GM19395 (cell line): ENCODE measurements around the gene MSGN1.
"Not testable (repeated sequence)": the region's sequence is repeated elsewhere in the genome, so short reads cannot be mapped to it uniquely, and the experiment has no call there.

Source experiments
- ATAC-seq: cut with Tn5 transposase; IDR thresholded peaks from one replicate; pipeline ENCODE4 v1.9.1; 2021; ENCODE audit warnings: mild to moderate bottlenecking, moderate library complexity; ENCODE audit not compliant: unreplicated experiment

The MSGN1 gene

GRCh38 chr2:17805166-17805565 lies 11.1 kb upstream of the MSGN1 start:
- ATAC-seq = no peak

DNA sequence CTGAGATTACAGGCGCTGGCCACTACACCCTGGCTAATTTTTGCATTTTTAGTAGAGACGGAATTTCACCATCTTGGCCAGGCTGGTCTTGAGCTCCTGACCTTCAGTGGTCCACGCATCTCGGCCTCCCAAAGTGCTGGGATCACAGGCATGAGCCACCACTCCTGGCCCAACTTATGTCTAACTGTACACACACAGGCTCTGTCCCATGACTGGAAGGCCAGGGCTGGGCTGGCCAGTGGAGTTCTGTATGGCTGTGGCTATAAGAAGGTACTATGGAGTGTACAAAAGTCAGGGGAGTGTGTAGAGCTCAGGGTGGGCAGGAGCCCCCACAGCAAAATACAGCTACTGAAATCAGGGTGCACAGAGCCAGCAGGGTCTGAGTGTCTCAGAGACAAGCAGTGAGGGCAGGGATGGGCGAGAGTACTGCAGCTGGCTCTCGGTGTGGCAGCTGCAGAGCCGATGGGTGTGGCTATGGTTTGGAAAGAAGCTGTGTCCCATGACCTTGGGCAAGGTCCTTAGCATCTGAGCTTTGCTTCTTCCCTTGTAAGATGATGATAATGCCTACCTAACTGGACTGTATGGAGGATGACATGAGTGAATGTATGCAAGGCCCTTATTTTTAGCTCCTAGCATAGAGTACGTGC lies 10.4 kb upstream of the MSGN1 start:
- no peak for ATAC-seq

DNA sequence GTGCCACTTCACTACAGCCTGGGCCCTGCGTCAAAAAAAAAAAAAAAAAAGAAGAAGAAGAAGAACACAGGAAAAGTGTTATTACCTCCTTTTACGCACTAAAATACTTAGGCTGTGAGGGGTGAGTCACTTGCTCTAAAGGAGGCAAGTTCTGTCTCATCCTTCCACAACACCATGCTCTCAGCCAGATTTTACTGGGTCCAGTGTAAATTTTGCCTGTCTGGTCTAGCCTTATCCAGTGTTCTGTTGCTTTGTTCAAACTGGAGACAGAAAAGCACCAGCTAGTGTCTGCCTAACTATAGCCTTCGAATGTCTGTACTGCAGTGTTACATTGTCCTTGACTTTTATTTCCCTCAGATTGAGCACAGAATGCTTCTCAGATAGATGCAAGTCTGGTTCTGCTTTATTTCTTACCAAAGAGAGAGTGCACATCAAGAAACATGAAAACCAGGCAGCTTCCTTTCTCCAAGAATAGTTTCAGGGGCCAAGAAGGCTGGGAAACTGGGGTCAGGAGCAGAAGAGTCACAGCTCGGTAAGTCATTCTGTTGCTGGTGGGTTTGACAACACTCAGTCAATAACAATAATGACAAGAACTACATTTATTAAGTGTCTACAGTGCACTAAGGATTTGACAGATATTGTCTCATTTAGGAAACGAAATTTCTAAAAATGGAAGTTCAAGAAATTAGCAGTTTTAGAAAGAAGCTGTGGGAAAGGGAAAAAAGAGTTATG lies 3.1 kb upstream of the MSGN1 start:
- ATAC-seq = peak; percentile 57

GRCh38 chr2:17813742-17814473 lies 2.4 kb upstream of the MSGN1 start:
- peak; percentile 88 for ATAC-seq

- ATAC-seq = no peak
These were observed 1.7 kb upstream of the MSGN1 start for GRCh38 chr2:17814601-17815000.

- ATAC-seq = peak; percentile 41
These were observed 634 bp upstream of the MSGN1 start for GRCh38 chr2:17815468-17816184.

- no peak for ATAC-seq
These were observed 2.1 kb downstream of the MSGN1 start for GRCh38 chr2:17818235-17818815.

- no peak for ATAC-seq
These were observed 4.8 kb downstream of the MSGN1 start for GRCh38 chr2:17821080-17821479.

DNA sequence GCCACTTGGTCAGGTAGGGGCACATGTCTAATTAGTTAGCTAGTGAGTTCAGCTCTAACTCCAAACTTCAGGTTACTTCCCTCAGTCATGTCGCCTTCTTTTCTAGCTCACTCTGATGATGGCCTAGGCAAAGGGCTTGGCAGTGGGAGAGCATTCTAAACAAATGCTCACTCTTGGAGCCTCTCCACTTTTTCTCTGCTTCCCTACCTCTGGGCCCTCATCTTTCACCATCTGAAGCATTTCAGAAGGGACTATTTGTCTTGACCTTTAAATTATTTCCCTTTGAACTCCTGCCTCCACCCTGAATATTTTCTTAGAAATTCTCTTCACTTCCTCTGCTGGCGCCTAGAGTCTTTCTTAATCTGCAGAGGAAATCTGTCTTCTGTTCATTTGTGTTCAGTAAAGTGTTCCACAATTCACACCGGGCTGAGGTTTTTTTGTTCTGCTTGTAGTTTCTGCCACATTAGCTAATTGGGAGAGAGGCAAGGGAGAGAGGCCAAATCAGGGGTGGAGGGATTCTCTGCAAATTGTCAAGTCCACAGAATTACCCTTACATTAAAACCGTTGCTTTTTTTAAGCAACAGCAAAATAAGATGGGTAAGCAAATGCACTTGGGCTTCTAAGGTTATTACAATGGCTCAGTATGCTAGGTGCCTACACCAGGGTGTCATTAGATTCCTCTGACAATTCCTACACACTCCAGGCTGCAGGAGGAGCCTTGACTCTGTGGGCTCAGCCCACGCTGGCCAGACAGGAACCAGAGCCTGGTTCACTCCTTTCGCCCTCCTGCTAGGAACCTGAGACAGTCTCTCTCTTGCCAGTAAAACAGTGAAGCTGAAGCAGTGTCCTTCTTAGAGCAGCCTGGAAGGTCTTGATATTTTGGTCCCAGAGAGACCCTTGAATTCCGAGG lies 5.5 kb downstream of the MSGN1 start:
- ATAC-seq = peak; percentile 64

- ATAC-seq = peak; percentile 56
These were observed 6.3 kb downstream of the MSGN1 start for GRCh38 chr2:17822445-17823117.

GRCh38 chr2:17823646-17824045 lies 7.4 kb downstream of the MSGN1 start:
- not testable (repeated sequence) for ATAC-seq

- ATAC-seq = no peak
These were observed 11.1 kb downstream of the MSGN1 start for GRCh38 chr2:17827316-17827715.

- no peak for ATAC-seq
These were observed 11.5 kb downstream of the MSGN1 start for GRCh38 chr2:17827785-17828184.

- ATAC-seq = peak; percentile 92
These were observed 14.1 kb downstream of the MSGN1 start for GRCh38 chr2:17830053-17831034.

GRCh38 chr2:17835516-17835915 lies 19.3 kb downstream of the MSGN1 start:
- no peak for ATAC-seq

GRCh38 chr2:17839959-17840358 lies 23.7 kb downstream of the MSGN1 start:
- no peak for ATAC-seq

- no peak for ATAC-seq
These were observed 27.2 kb downstream of the MSGN1 start for GRCh38 chr2:17843457-17843856.

DNA sequence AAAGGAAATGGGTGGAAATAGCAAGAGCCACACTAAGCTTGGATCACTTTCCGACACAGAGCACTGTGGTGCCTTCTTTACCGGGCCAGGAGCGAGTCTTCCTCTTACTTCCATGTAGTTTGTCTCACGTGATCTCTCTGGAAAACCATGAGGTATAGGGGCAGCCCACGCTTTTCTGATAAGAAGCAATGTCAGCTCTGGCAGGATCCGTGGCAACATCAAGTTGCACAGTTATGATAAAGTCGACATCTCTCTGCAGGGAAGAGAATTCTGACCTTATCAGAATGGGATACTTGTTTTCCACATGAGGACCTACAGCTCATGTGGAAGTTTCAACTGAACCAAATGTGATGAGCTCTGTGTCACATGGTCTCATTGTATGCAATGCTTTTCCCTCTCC lies 29.5 kb downstream of the MSGN1 start:
- ATAC-seq = no peak
